ENCODE measurements around the gene XRCC3.

GRCh38 chr14:103703433-103704385 lies 11.5 kb downstream of the XRCC3 start:
- TF ChIP-seq CTCF (IDR thresholded peaks at IDR 0.05; ENCODE audit: insufficient read depth, low read depth, low read length), result no peak
- no peak for TF ChIP-seq EZH2 (IDR thresholded peaks at IDR 0.05; ENCODE audit: insufficient read depth, low read length)
